ENCODE measurements around the gene CHMP2A.

The CHMP2A gene

DNA sequence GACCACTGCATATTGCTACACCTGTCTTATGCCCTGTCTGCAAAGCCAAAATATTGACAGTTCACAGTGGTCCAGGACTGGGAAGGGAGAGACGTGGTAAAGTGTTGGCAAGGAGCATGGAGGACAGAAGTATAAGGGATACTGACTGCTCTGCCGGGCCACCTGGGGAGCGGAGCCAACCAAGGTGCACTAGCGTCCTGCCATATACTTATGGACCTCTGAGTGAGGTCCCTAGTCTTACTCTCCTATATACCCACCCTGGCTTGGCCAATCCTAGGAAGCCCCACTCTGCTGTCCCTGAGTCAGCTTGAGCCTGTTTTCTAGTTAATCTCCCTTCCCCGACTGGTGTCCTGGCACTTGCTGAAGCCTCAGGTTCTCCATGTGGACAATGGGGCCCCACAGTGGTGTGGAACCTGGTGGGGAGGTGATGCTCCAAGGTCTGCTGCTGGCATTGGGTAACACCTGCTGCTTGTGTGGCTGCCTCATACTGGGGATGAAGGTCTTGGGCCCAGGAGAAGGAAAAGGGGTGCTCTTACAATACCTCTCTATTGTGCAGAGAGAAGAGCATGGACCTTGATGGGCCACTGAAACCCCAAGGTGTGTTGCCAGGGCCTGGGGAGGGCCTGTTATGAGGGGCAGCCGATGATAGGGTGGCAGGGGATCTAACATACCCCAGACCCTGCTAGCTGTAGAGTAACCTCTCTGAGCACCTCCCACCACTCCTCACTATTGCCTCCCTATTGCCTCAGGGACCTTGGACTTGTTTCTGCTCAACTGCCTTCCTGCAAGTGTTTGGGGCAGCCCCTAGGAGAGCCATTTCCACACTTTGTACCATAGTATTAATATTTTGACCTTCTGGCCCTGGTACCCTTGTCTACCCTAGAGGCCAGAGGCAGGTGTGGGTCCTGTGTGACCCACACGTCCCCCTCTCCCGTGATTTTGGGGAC lies 17.8 kb downstream of the CHMP2A start:
- no peak for DNase-seq

DNA sequence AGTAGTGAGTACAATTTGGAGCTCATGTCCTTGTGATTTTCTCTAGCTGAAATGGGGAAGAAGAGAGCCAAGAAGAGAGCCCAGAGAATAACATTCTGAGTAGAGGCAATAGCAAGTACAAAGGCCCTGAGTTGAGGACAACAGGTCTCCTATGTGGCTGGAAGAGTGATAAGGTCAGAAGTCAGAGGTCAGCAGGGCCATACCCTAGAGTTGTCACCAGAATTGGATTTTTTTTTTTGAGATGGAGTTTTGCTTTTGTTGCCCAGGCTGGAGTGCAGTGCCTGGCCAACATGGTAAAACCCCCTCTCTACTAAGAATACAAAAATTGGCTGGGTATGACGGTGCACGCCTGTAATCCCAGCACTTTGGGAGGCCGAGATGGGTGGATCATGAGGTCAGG lies 19.0 kb downstream of the CHMP2A start:
- no peak for DNase-seq

DNA sequence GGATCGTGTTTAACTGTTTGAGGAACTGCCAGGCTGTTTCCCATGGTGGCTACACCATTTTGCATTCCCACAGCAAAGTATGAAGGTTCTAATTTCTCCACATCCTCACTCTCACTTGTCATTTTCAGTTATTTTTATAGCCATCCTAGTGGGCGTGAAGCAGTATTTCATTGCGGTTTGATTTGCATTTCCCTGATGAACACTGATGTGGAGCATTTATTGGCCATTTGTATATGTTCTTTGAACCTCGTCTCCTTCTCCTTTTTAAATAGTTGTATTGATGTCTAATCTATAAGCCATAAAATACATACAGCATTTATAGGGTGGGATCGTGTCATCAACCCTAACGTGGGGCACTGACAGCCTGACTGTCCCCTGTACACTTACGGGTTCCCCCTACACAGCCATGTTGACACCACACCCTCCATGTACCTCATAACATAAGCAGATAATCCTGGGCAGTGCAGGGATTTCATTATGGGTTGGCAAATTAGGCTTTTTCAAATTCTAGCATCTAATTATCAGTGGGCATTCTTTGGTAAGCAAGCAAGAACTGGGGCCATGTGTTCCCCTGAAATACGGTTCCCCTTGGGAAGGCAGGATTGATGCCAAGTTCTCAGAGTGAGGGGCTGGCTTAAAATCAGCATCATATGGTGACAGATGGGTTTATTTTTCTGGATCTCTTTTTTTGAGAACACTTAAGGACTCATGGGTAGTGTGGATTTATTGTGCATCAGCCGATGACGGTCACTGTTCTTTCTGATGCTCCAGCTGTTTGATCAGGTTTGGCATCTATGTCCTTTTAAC lies 23.7 kb downstream of the CHMP2A start:
- DNase-seq: no peak

DNA sequence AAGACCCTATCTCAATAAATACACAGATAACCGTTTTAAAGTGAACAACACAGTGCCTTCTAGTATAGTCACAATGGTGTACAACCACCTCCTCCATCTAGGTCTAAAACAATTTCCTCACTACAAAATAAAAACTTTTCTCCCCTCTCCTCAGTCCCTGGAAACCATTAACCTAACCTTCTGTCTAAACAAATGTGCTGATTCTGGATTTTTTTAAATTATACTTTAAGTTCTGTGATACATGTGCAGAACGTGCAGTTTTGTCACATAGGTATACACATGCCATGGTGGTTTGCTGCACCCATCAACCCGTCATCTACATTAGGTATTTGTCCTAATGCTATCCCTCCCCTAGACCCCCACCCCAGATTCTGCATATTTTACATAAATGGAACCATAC lies 25.5 kb downstream of the CHMP2A start:
- no peak for DNase-seq

DNA sequence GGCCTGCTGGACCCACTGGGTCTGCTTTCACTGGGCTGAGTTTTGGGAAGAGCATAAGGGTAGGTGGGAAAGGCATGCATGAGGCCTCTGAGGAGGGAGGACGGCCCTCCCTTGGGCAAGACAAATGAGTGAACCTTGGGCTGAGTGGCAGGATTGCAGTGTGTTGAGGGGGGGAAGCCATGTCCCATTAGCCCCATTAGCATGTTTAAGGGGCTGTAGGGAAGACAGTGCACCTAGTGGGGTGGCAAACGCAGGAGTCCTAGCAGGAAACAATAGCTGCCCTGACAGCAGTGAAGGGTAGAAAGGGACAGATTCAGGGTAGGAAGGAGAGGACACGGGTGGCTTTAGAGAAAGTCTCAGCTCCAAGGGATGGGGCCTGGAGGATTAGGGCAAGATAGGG lies 32.2 kb downstream of the CHMP2A start:
- no peak for DNase-seq

DNA sequence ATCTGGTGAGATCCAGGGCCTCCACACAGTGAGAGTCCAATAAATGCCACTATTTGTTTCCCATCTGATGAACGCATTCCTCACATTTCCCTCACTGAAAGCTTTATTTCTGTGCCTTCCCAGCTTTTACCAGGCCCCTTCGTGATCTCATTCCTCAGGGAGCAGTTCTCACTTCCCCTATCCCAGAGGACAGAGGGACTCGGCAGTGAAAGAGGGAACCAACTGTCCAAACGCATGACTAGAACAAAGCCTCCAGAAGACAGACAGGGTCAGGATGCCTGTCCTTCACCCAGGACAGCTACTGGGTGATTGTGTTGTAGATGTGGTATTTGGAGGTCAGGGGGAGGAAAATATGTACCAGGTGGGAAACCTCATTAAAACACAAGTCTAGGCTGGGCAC lies 33.3 kb downstream of the CHMP2A start:
- DNase-seq: no peak

DNA sequence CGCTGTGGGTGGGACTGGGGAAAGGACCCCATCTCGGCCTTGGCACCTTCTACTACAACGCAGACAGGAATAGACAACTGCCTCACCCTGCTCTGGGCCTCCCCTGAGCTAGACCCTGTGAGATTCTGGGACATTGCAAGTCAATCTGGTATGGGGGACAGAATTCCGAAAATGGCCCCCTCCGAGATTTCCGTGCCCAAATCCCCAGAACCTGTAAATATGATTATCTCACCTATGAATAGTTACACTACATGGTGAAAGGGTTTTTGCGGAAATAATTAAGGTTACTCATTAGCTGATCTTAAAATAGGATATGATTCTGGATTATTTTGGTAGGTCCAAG lies 34.7 kb downstream of the CHMP2A start:
- no peak for DNase-seq

DNA sequence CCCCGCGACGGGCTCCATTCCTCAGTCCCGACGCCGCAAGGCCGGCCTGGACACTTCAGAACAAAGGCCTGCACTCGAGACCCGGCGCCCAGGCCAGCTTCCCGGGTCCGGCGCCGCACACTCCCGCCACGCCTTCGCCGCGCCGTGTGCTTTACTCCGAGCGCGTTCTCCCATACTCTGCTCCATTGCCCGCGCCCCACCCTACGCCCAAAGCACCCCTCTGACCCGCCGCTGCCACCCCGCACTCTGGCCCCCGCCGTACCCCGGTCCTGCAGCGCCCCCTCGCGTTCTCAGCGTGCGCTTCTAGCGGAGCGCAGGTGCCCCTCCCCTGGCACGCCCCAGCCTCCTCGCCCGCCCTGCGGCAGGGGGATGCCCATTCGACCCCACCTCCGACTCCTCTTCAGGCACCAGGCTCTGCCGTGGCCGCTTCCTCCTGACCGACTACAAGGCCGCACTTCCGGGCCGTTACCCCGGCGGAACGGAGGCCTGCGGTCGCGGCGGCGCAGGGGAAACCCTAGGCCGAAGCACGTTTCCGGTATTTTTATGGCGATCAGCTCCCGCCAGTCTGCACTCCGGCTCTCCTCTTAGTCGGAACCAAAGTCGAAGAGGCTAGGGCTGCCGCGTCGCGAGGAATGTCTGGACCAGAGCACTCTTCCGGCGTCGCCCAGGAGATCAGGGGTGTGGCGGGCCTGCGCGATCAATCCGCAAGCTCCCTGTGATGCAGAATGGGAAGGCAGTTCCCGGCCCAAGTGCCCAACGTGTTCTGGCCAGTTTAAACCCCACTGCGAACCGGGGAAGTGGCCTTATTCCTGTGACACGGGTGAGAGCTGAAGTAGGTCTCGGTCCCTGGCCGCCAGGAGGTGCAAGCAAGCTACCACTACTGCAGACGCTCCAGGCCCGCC lies 35.3 kb downstream of the CHMP2A start, which contains the start of gene ZBTB45:
Gene ZBTB45, minus strand, starts transcription at position 456 of the 902 bp plus-strand sequence. CDS start 2,137 bp downstream, outside the sequence.
- peak; percentile 87 for DNase-seq

DNA sequence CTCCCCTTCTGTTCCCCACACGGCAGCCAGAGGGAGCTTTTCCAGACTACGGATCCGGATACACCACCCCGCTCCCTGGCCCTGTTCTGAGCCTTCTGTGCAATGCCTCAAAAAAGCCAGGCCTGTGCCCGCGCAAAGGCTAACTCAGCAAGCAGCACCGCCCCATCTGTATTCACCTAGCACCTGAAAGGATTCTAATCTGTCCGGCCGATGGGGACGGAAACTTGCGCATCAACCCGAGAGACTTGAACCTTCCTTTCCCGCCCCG lies 35.9 kb downstream of the CHMP2A start:
- DNase-seq: peak; percentile 34

DNA sequence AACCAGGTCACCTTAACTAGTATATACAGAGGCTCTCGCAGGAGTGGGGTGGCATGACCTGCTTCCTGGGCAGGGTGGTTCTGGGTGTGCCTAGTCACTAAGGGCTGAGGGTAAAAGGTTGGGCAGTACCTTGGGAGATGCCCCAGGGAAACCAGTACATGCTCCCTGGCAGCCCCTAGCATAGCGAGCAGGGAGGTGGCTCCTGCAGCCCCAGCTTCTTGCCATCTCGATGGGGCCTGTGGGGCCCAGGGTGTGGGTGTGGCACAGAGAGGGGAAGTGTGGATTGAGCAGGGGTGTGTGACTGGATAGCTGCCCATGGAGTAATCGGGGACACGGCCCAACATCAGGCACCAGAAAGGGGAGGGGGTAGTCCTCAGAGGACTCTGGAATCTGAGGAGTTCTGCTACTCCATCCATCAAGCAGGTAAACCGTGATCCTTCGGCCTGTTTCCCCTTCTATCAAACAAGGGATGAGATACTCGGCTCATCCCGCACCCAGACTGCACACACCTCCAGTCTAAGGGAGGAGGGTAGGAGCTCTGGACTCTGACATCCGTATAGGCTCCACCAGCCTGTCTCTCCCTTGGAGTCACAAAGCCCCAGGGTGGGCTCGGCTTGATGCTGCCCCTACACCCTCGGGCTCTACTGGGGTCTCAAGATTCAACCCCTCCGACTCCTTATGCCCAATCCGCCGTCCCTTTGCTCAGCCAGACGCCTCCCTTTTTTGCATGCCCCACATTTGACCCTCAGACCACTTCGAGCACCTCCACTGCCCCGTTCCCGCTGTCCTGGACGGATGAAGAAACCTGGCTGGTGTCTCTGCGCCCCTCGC lies 36.4 kb downstream of the CHMP2A start:
- DNase-seq: no peak

DNA sequence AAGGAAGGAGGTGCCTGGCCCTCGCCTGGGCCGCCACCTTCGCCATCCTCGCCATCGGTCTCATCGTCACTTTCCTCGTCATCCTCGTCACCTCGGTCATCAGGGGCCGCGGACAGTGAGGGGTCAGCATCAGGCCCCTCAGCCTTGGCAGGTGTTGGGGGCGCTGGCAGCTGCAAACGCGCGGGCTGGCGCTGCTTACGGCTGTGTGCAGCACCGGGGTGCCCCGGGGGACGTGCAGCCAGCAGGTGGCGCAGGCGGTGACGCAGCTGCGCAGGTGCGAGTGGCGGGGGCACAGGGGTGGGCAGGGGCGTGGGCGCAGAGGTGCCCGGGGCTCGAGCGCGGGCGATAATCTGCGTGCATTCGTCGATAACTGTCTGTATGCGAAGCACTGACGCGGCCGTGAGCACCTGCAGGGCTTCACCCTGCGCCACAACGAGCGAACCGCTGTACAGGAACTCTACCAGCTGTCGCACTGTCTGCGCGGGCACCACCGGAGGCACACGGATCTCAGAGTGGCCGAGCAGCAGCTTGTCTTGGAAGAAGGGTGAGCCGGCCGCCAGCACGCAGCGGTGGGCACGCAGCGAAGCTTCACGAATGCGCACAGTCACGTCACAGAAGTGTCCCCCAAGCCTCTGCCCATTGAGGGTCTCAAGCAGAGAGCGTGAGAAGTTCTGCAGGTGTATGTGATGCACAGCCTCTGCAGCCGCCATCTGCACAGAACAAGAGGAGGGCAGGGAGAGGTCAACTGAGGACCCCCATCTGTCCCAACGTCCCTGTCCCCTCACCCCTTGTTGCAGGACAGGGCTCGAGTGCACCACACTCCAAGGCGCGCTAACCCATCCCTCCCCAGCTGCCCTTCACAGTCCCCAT lies 37.7 kb downstream of the CHMP2A start:
- DNase-seq: no peak

DNA sequence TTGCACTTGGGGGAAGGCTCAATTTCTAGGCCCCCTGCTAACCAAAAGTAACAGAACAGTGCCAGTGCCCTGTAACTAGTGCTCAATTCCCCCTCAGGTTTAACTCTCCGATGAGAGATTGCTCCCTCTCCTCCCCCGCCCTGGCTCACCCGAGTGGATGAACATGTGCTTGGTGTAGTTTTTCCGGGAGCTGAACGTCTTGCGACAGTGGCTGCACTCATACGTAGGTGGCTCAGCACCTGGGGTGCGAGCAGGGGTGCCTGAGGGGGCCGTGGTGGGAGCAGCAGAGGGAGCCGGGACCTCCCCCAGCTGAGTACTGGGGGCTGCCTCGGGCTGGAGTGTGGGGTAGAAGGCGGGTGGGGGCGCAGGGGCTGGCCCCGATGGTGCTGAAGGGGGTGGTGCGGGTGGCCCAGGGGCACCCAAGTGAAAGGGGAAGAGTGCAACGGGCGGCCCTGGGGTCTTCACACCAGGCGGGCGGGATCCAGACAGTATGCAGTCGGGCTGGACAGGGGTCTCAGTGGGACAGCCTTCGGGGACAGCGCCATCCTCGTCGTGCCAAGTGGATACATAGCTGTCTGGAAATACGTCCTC lies 38.6 kb downstream of the CHMP2A start:
- DNase-seq: no peak

DNA sequence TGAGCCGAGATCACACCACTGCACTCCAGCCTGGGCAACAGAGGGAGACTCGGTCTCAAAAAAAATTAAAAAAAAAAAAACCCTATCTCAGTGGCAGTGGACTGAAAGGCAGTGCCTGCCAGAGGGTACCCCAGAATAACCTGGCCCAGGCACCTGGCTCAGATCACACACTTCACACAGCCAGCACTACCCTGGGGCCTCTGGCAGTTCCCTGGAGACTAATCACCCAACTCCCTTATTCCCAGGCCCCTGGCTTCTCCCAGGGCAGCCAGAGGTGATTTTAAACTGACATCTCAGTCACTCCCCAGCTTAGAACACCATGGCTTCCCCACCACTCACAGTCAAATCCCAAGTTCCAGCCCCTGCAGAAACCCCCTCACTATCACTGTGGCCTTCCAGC lies 39.6 kb downstream of the CHMP2A start:
- no peak for DNase-seq

DNA sequence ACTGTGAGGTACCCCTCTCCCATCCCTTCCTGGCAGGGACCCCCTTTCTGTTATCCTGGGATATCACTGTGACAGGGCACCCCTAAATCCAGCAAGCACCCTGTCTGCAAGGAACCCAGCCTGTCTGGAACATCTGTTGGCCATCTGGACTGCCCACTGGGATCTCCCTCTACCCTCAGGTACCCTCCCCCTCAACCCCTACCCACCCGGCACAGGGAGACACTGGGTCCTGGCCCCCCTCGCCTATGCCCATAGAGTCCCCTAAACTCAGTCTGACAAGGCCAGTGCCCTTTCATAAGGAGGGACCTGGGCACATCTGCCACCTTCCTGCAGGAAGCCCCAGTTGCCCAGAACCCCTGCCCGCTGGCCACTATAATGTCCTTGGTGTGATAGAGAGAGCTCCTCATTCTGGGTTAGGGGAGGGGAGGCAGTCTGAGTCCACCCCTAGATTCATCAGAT lies 40.3 kb downstream of the CHMP2A start:
- DNase-seq: no peak

DNA sequence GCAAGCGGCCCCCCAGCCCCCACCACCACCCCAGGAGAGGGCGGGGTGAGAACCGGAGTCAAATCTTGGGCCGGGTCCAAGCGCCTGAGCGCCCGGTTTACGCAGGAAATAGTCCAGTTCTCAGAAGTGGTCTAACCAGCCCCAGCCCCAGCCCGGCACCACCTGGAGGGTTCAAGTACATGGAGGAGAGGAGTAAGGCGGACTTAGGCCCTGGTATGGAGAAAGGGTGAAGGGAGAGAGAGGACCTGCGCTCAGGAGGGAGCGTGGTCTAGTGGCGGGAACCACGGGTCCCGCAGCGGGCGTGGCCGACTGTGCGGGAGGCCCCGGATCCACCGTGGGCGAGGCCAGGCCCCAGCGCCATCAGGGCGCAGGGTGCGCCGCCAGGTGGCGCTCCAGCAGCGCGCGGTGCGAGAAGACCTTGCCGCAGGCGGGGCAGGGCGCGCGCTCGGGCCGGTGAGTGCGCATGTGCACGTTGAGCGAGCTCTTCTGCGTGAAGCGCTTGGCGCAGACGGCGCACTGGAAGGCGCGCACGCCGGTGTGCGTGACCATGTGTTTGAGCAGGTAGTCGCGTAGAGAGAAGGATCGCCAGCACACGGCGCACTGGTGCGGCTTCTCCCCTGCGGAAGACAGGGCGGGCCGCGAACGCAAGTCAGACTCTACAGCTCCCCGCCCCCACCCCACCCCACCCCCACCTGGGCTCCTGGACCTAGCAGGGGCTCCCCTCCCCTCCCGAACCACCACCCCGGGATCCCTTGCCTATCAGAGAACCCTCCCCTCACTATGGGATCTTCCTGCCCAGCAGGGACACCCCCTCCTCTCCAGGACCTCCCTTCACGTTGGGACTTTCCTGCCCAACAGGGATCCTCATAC lies 41.0 kb downstream of the CHMP2A start:
- peak; percentile 61 for DNase-seq

DNA sequence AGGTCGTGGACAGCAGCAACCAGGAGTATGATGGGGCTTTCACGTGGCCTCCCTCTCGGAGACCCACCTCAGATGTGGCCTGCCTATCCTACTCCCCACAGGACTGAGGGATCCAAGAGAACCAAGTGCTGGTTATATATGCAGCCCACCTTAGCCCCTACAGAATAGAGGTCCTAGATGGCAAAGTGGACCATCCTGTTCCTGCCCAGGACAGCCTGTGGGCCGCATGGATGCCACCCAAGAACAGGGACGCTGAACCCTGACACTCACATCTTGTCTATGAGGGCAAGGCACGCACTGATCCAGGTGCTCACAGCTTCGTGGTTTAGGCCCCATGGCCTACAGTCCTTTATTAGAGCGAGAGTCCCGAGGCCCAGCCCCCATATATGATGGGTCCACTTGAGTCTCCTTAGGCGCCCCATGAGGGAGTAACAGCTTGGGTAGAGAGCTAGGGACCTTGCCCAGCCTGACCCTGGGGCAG lies 41.7 kb downstream of the CHMP2A start:
- DNase-seq: no peak

DNA sequence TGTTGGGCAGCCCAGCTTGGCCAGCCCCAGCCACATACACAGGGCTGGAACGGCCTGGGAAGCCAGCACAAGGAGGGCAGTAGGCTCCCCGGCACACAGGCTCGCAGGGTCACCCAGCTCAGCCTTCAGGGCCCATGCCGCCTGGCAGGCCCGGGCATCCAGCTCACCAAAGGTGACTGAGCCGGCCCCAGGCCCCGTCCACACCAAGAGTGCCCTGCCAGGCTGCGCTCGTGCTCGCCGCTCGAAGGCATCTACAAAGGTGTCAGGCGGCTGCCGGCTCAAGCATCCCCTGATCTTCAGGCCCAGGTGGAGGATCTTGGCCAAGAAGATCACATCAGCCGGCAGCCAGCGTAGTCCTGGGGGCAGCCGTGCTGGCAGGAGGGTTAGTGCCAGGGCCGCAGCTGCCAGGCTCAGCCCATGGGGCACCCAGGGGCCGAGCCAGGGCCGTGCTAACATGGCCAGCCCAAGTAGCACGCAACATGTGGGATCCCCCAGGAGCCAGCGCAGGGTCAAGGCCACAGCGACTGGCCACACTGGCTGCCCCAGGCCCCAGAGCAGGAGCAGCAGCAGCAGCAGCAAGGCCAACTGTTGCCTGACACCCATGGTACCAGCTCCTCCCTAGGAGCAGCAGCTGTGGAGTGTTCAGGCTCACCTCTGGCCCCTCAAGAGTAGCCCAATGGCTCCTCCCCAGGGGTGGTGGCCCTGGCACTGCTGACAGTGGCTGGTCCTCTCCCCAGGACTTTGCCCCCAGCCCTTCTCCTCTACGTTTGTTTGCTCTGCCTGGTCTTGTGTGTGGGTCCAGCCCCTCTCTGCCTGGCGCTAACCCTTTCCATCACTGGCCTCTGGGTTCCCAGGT lies 43.3 kb downstream of the CHMP2A start, which contains the start of gene SLC27A5:
Gene SLC27A5, minus strand, starts transcription at position 640 of the 856 bp plus-strand sequence. Its CDS starts 37 bp downstream, at position 603.
- no peak for DNase-seq

Measured in NCI-H2029 treated with DMSO at 0.1 percent for 48 hours (cell line).